ENCODE measurements around the gene KRTAP13-1.

DNA sequence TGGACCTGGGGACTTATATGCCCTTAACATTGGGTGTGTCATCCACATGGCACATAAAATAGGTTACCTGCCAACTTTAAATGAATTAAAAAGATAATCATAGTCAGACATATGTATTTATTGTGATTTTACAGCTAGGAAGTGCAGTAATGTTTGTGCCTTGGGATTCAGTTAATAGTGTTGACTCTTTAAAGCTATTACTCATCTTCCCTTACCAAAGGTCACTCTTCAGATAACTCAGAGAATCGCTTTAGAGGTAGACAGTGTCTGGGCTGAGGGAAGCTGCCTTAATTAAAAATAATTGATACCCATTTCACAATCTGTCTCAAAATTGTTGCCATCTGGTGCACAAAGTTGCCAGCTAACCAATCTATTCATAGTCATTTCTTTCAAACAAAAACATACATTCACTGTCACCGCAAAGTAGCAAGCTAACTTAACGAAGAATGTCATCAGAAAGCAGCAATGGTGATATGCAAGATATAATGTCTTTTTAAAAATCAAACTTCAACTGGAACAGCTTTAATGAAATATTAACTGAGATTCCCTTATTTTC is 41.3 kb downstream of the KRTAP13-1 start:
- no peak for TF ChIP-seq POLR2A (IDR thresholded peaks at IDR 0.05)
- no peak for TF ChIP-seq EP300 (IDR thresholded peaks at IDR 0.05)
